GM23338 (cell line): ENCODE data around the gene VPS8. TPM values are rescaled to one million over a fixed set of nuclear protein-coding genes. Genes with fewer than 3 reads are reported as not detected.

ENCODE experiments used
- ATAC-seq: fragments of 200-7000 bp; cut with Tn5 transposase; 3 replicates; pipeline ENCODE4 v1.9.1; 2020
- DNase-seq: peaks from one replicate; pipeline ENCODE4 v3.0.0-alpha.2; 2015; ENCODE audit warnings: low spot score
- H2AFZ ChIP-seq: fragments of 200-600 bp; sonication (generic); 2 replicates; pipeline ENCODE4 v1.8.0; 2016; ENCODE audit warnings: antibody characterized with exemption, mild to moderate bottlenecking, moderate library complexity
- H3F3A ChIP-seq: fragments of 200-600 bp; sonication (generic); replicated peaks from 2 replicates; pipeline ENCODE4 v1.8.0; 2017; ENCODE audit warnings: antibody characterized with exemption, mixed run types, low read depth
- H3K27ac ChIP-seq: fragments of 200-600 bp; sonication (generic); 2 replicates; pipeline ENCODE4 v1.6.1; 2016; ENCODE audit warnings: low read depth
- H3K27me3 ChIP-seq: fragments of 200-600 bp; sonication (generic); 2 replicates; pipeline ENCODE4 v1.8.0; 2016; ENCODE audit warnings: mild to moderate bottlenecking, mixed run types, moderate library complexity; ENCODE audit not compliant: insufficient read depth
- H3K36me3 ChIP-seq: fragments of 200-600 bp; sonication (generic); 2 replicates; pipeline ENCODE4 v1.8.0; 2016; ENCODE audit warnings: mild to moderate bottlenecking; ENCODE audit not compliant: insufficient read depth
- H3K4me1 ChIP-seq: fragments of 200-600 bp; sonication (generic); 2 replicates; pipeline ENCODE4 v1.8.0; 2016; ENCODE audit warnings: mild to moderate bottlenecking, moderate library complexity; ENCODE audit not compliant: insufficient read depth
- H3K4me2 ChIP-seq: fragments of 200-600 bp; sonication (generic); 2 replicates; pipeline ENCODE4 v1.7.1; 2017; ENCODE audit warnings: mixed run types
- H3K4me3 ChIP-seq: fragments of 200-600 bp; sonication (generic); 2 replicates; pipeline ENCODE4 v1.6.1; 2016; ENCODE audit warnings: mixed run types
- H3K79me2 ChIP-seq: fragments of 200-600 bp; sonication (generic); replicated peaks from 2 replicates; pipeline ENCODE4 v1.8.0; 2017; ENCODE audit warnings: mild to moderate bottlenecking; ENCODE audit not compliant: insufficient read depth
- H3K9me2 ChIP-seq: fragments of 200-600 bp; sonication (generic); 2 replicates; pipeline ENCODE4 v1.8.0; 2017; ENCODE audit not compliant: insufficient read depth
- H4K20me1 ChIP-seq: fragments of 200-600 bp; sonication (generic); replicated peaks from 2 replicates; pipeline ENCODE4 v1.8.0; 2017; ENCODE audit warnings: mild to moderate bottlenecking; ENCODE audit not compliant: insufficient read depth
- H3K27ac Mint-ChIP-seq: 2 replicates; pipeline ENCODE4 v1.8.0; 2020; ENCODE audit warnings: inconsistent platforms, mild to moderate bottlenecking, moderate library complexity, mixed read lengths
- H3K27me3 Mint-ChIP-seq: 3 replicates; pipeline ENCODE4 v1.8.0; 2022; ENCODE audit warnings: low read depth, mild to moderate bottlenecking, moderate library complexity, mixed read lengths, inconsistent platforms; ENCODE audit not compliant: insufficient read depth, poor library complexity
- H3K36me3 Mint-ChIP-seq: 3 replicates; pipeline ENCODE4 v1.8.0; 2021; ENCODE audit warnings: low read depth, mild to moderate bottlenecking, inconsistent platforms, moderate library complexity, mixed read lengths
- H3K4me1 Mint-ChIP-seq: 3 replicates; pipeline ENCODE4 v1.8.0; 2020; ENCODE audit warnings: mild to moderate bottlenecking, inconsistent platforms, mixed read lengths
- H3K4me3 Mint-ChIP-seq: 3 replicates; pipeline ENCODE4 v1.8.0; 2021; ENCODE audit warnings: moderate library complexity, mild to moderate bottlenecking, inconsistent platforms, mixed read lengths
- H3K9me3 Mint-ChIP-seq: 3 replicates; pipeline ENCODE4 v1.8.0; 2020; ENCODE audit warnings: moderate library complexity, mild to moderate bottlenecking, inconsistent platforms, mixed read lengths
- CREB1 ChIP-seq: fragments of 250-450 bp; sonication (Bioruptor Pico); IDR thresholded peaks from 2 replicates; pipeline ENCODE4 v1.5.0; 2020; ENCODE audit warnings: low read depth, mild to moderate bottlenecking, moderate library complexity
- EZH2 ChIP-seq: fragments of 200-600 bp; sonication (generic); IDR thresholded peaks from one replicate; pipeline ENCODE4 v1.8.0; 2017; ENCODE audit warnings: antibody characterized with exemption, mild to moderate bottlenecking, low read depth; ENCODE audit not compliant: unreplicated experiment
- EZH2phosphoT487 ChIP-seq: fragments of 200-600 bp; sonication (generic); IDR thresholded peaks from one replicate; pipeline ENCODE4 v1.8.1; 2018; ENCODE audit warnings: antibody characterized with exemption; ENCODE audit not compliant: unreplicated experiment
- JUNB ChIP-seq: IDR thresholded peaks from one replicate; pipeline ENCODE4 v1.6.1; 2016; ENCODE audit warnings: antibody characterized with exemption; ENCODE audit not compliant: unreplicated experiment
- NANOG ChIP-seq: IDR thresholded peaks from 2 replicates; pipeline ENCODE4 v1.6.1; 2016; ENCODE audit warnings: antibody characterized with exemption, borderline replicate concordance
- POLR2AphosphoS5 ChIP-seq: IDR thresholded peaks from 2 replicates; pipeline ENCODE4 v1.6.1; 2016; ENCODE audit warnings: antibody characterized with exemption, low read depth
- STAT1 ChIP-seq: IDR thresholded peaks from one replicate; pipeline ENCODE4 v1.6.1; 2016; ENCODE audit warnings: antibody characterized with exemption; ENCODE audit not compliant: unreplicated experiment
- ZNF114 ChIP-seq: fragments of 250-450 bp; sonication (Bioruptor Pico); IDR thresholded peaks from 2 replicates; pipeline ENCODE4 v1.5.0; 2020; ENCODE audit warnings: mild to moderate bottlenecking, moderate library complexity
- polyA plus RNA-seq: library from polyadenylated mRNA; unstranded; fragments of >200 nt; fragmentation: Nextera tagmentation; extraction: Ambion mirVana; gene quantifications from 2 replicates; pipeline ENCODE4 v1.2.1, GENCODE V29; 2016
- total RNA-seq: library from RNA; depleted of rRNA; stranded (reverse); fragments of >200 nt; shearing (Covaris generic); gene quantifications from 2 replicates; pipeline ENCODE4 v1.2.3, GENCODE V29; 2014
- TF ChIP-seq, protein P1 (sequence below), 2 experiments: fragments of 200-600 bp in 1 of 2; sonication (generic) in 1 of 2; conservative IDR thresholded peaks; 2 replicates each; pipeline versions ENCODE4 v1.5.1 to v1.6.1; 2016 to 2017; ENCODE audit warnings: antibody characterized with exemption in 2 of 2, low read depth in 2 of 2, mild to moderate bottlenecking in 2 of 2, moderate library complexity in 1 of 2
- TF ChIP-seq, protein P2 (sequence below): IDR thresholded peaks from one replicate; pipeline ENCODE4 v1.6.1; 2018; ENCODE audit warnings: antibody characterized with exemption; ENCODE audit not compliant: unreplicated experiment

The VPS8 gene
- total and polyA plus RNA-seq, 2 experiments from 2014 or later: 17.3 to 45.5 TPM

DNA sequence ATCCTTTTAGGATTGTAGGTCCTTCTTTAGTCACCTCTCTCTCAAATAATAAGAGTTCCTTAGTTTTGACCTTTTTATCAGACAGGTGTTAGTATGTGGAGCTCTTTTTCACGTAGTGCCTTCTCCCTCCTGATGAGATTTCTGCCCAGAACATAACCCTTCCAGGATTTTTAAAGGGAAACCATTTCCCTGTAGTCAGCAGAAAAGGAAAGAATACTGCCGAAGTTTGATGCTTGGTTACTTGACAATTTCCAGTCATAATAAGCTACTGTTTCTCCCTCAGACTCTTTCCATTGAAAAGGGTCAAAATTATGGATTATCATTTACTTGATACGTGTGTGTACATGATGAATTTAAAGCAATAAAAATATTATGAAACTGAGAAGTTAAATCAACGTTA lies 73.1 kb downstream of the VPS8 start:
- peaks cover 6% of the 10 kb centered on the region; the same call in 2 of the 3 replicates for H3K36me3 Mint-ChIP-seq
- Histone ChIP-seq H3K4me2 (no peak overlapping the region), H3K27me3 (no peaks in the 10 kb centered on the region), H3K9me2 (no peaks in the 10 kb centered on the region), H3K36me3 (no peaks in the 10 kb centered on the region), H2AFZ (no peak overlapping the region), H3K27ac (no peak overlapping the region), H3K4me1 (peaks cover 4% of the 10 kb centered on the region; the same call in 1 of the 2 replicates), H3F3A (no peaks in the 10 kb centered on the region), H3K79me2 (no peaks in the 10 kb centered on the region), H3K4me3 (no peak overlapping the region), H4K20me1 (no peaks in the 10 kb centered on the region)
- H3K4me3 Mint-ChIP-seq: no peak overlapping the region
- peak overlapping the region; percentile 21; the same call in 1 of the 2 replicates for H3K27ac Mint-ChIP-seq
- peaks cover 14% of the 10 kb centered on the region for H3K4me1 Mint-ChIP-seq
- no peak for DNase-seq
- TF ChIP-seq, protein P1, sequence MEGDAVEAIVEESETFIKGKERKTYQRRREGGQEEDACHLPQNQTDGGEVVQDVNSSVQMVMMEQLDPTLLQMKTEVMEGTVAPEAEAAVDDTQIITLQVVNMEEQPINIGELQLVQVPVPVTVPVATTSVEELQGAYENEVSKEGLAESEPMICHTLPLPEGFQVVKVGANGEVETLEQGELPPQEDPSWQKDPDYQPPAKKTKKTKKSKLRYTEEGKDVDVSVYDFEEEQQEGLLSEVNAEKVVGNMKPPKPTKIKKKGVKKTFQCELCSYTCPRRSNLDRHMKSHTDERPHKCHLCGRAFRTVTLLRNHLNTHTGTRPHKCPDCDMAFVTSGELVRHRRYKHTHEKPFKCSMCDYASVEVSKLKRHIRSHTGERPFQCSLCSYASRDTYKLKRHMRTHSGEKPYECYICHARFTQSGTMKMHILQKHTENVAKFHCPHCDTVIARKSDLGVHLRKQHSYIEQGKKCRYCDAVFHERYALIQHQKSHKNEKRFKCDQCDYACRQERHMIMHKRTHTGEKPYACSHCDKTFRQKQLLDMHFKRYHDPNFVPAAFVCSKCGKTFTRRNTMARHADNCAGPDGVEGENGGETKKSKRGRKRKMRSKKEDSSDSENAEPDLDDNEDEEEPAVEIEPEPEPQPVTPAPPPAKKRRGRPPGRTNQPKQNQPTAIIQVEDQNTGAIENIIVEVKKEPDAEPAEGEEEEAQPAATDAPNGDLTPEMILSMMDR (conservative IDR thresholded peaks at IDR 0.05; ENCODE audit: low read depth in 2 of 2): no peak
- TF ChIP-seq STAT1: no peak
- no peak for TF ChIP-seq EZH2
- TF ChIP-seq EZH2phosphoT487: no peak
- TF ChIP-seq ZNF114 (CRISPR knock-in tag): no peak
- TF ChIP-seq, protein P2, sequence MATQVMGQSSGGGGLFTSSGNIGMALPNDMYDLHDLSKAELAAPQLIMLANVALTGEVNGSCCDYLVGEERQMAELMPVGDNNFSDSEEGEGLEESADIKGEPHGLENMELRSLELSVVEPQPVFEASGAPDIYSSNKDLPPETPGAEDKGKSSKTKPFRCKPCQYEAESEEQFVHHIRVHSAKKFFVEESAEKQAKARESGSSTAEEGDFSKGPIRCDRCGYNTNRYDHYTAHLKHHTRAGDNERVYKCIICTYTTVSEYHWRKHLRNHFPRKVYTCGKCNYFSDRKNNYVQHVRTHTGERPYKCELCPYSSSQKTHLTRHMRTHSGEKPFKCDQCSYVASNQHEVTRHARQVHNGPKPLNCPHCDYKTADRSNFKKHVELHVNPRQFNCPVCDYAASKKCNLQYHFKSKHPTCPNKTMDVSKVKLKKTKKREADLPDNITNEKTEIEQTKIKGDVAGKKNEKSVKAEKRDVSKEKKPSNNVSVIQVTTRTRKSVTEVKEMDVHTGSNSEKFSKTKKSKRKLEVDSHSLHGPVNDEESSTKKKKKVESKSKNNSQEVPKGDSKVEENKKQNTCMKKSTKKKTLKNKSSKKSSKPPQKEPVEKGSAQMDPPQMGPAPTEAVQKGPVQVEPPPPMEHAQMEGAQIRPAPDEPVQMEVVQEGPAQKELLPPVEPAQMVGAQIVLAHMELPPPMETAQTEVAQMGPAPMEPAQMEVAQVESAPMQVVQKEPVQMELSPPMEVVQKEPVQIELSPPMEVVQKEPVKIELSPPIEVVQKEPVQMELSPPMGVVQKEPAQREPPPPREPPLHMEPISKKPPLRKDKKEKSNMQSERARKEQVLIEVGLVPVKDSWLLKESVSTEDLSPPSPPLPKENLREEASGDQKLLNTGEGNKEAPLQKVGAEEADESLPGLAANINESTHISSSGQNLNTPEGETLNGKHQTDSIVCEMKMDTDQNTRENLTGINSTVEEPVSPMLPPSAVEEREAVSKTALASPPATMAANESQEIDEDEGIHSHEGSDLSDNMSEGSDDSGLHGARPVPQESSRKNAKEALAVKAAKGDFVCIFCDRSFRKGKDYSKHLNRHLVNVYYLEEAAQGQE: no peak
- TF ChIP-seq POLR2AphosphoS5: no peak
- no peaks in the 10 kb centered on the region for H3K9me3 Mint-ChIP-seq
- peaks cover 2% of the 10 kb centered on the region for H3K27me3 Mint-ChIP-seq
- no peak for ATAC-seq

DNA sequence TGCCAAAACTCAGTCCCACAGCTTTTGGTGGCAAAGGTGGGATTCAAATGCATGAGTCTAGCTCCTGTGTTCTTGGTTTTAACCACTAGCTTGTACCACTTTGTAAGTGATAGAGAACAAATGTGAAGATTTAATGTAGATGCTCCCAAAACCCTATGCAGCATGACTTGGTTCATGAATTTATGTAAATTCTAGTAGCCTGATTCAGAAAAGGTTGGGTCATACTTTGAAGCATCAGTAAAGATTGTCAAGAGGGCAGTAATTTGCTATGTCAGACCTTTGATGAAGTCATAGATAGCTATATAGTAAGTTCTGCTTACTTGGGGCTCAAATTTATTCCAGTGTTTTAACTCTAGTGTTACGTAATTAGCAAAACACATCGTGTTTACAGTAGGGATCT lies 75.6 kb downstream of the VPS8 start:
- peaks cover 2% of the 10 kb centered on the region for H3K27me3 Mint-ChIP-seq
- H3K4me1 Mint-ChIP-seq: peaks cover 10% of the 10 kb centered on the region; the same call in 2 of the 3 replicates
- ATAC-seq: no peak
- no peak overlapping the region for H3K4me3 Mint-ChIP-seq
- H2AFZ ChIP-seq: no peak overlapping the region
- H3K9me3 Mint-ChIP-seq: no peaks in the 10 kb centered on the region
- H3K36me3 ChIP-seq: no peaks in the 10 kb centered on the region
- H3K79me2 ChIP-seq: no peaks in the 10 kb centered on the region
- H3K4me1 ChIP-seq: no peaks in the 10 kb centered on the region
- H3K4me3 ChIP-seq: no peak overlapping the region
- no peaks in the 10 kb centered on the region for H3K27me3 ChIP-seq
- H4K20me1 ChIP-seq: no peaks in the 10 kb centered on the region
- no peak overlapping the region for H3K27ac Mint-ChIP-seq
- H3K9me2 ChIP-seq: no peaks in the 10 kb centered on the region
- no peak for DNase-seq
- H3K27ac ChIP-seq: no peak overlapping the region
- peaks cover 6% of the 10 kb centered on the region; the same call in 2 of the 3 replicates for H3K36me3 Mint-ChIP-seq
- H3F3A ChIP-seq: no peaks in the 10 kb centered on the region
- no peak overlapping the region for H3K4me2 ChIP-seq
- TF ChIP-seq, protein P1 (conservative IDR thresholded peaks at IDR 0.05; ENCODE audit: low read depth in 2 of 2): no peak
- TF ChIP-seq, protein P2: no peak
- TF ChIP-seq NANOG (no peak), ZNF114 (CRISPR knock-in tag) (no peak), EZH2 (no peak), CREB1 (CRISPR knock-in tag) (no peak), JUNB (no peak), STAT1 (no peak)
